H9 (cell line): ENCODE results near the gene ARID1B. TPM values are rescaled to one million over a fixed set of nuclear protein-coding genes. Genes with fewer than 3 reads are reported as not detected.

ENCODE experiments used
- DNase-seq: peaks from one replicate; pipeline ENCODE4 v3.0.0-alpha.2; 2017
- H2AFZ ChIP-seq: one replicate; pipeline ENCODE4 v1.6.1; 2013; ENCODE audit warnings: mild to moderate bottlenecking, low read length, control low read depth, moderate library complexity
- H2AK5ac ChIP-seq: 2 replicates; pipeline ENCODE4 v1.6.1; 2013; ENCODE audit warnings: low read length, control low read depth, mixed read lengths; ENCODE audit not compliant: insufficient read length
- H2BK120ac ChIP-seq: one replicate; pipeline ENCODE4 v1.6.1; 2013; ENCODE audit warnings: low read depth, mild to moderate bottlenecking, low read length, control low read depth, inconsistent platforms; ENCODE audit not compliant: poor library complexity, severe bottlenecking
- H2BK12ac ChIP-seq: 2 replicates; pipeline ENCODE4 v1.6.1; 2013; ENCODE audit warnings: low read length, control low read depth, mixed read lengths, low read depth; ENCODE audit not compliant: insufficient read length
- H2BK15ac ChIP-seq: 2 replicates; pipeline ENCODE4 v1.6.1; 2013; ENCODE audit warnings: low read depth, low read length, control low read depth
- H2BK20ac ChIP-seq: one replicate; pipeline ENCODE4 v1.6.1; 2013; ENCODE audit warnings: low read depth, mild to moderate bottlenecking, low read length, control low read depth, inconsistent platforms; ENCODE audit not compliant: poor library complexity, severe bottlenecking
- H2BK5ac ChIP-seq: 2 replicates; pipeline ENCODE4 v1.6.1; 2013; ENCODE audit warnings: low read length, control low read depth, mixed read lengths; ENCODE audit not compliant: insufficient read length
- H3K14ac ChIP-seq: 2 replicates; pipeline ENCODE4 v1.6.1; 2013; ENCODE audit warnings: low read length, control low read depth; ENCODE audit not compliant: insufficient read depth
- H3K18ac ChIP-seq: 2 replicates; pipeline ENCODE4 v1.6.1; 2013; ENCODE audit warnings: low read depth, mild to moderate bottlenecking, mixed read lengths, low read length, control low read depth; ENCODE audit not compliant: insufficient read length
- H3K23ac ChIP-seq: 2 replicates; pipeline ENCODE4 v1.6.1; 2013; ENCODE audit warnings: low read length, control low read depth, mixed read lengths, low read depth; ENCODE audit not compliant: insufficient read length
- H3K23me2 ChIP-seq: 2 replicates; pipeline ENCODE4 v1.6.1; 2013; ENCODE audit warnings: low read depth, mild to moderate bottlenecking, mixed read lengths, low read length, control low read depth; ENCODE audit not compliant: insufficient read length, poor library complexity, severe bottlenecking
- H3K27ac ChIP-seq: 2 replicates; pipeline ENCODE4 v1.5.1; 2013; ENCODE audit warnings: low read length, control low read depth, mixed read lengths, low read depth; ENCODE audit not compliant: insufficient read length
- H3K27me3 ChIP-seq: 2 replicates; pipeline ENCODE4 v1.6.1; 2013; ENCODE audit warnings: low read length, control low read depth, inconsistent platforms; ENCODE audit not compliant: insufficient read depth
- H3K4ac ChIP-seq: 2 replicates; pipeline ENCODE4 v1.6.1; 2013; ENCODE audit warnings: low read depth, mild to moderate bottlenecking, control low read depth, inconsistent platforms, low read length, moderate library complexity
- H3K4me1 ChIP-seq: 2 replicates; pipeline ENCODE4 v1.6.1; 2013; ENCODE audit warnings: low read length, control low read depth, inconsistent platforms; ENCODE audit not compliant: insufficient read depth
- H3K4me2 ChIP-seq: 2 replicates; pipeline ENCODE4 v1.6.1; 2013; ENCODE audit warnings: low read length, control low read depth, mixed read lengths; ENCODE audit not compliant: insufficient read length, insufficient read depth
- H3K56ac ChIP-seq: 2 replicates; pipeline ENCODE4 v1.6.1; 2013; ENCODE audit warnings: low read depth, mild to moderate bottlenecking, mixed read lengths, low read length, control low read depth; ENCODE audit not compliant: insufficient read length
- H3K79me1 ChIP-seq: 2 replicates; pipeline ENCODE4 v1.6.1; 2013; ENCODE audit warnings: low read depth, mild to moderate bottlenecking, moderate library complexity, low read length, control low read depth, inconsistent platforms; ENCODE audit not compliant: insufficient read depth, poor library complexity, severe bottlenecking
- H3K79me2 ChIP-seq: 2 replicates; pipeline ENCODE4 v1.6.1; 2013; ENCODE audit warnings: low read length, control low read depth, inconsistent platforms; ENCODE audit not compliant: insufficient read depth
- H3K9ac ChIP-seq: 2 replicates; pipeline ENCODE4 v1.6.1; 2013; ENCODE audit warnings: low read length, control low read depth, mixed read lengths; ENCODE audit not compliant: insufficient read length; ENCODE audit errors: extremely low read depth
- H3K9me3 ChIP-seq: one replicate; pipeline ENCODE4 v1.6.1; 2013; ENCODE audit warnings: low read depth, low read length, inconsistent platforms; ENCODE audit not compliant: control insufficient read depth
- H3T11ph ChIP-seq: one replicate; pipeline ENCODE4 v1.6.1; 2013; ENCODE audit warnings: mild to moderate bottlenecking, low read length, control low read depth, inconsistent platforms
- H4K20me1 ChIP-seq: one replicate; pipeline ENCODE4 v1.6.1; 2013; ENCODE audit not compliant: control insufficient read depth, insufficient read length, insufficient read depth
- H4K5ac ChIP-seq: 2 replicates; pipeline ENCODE4 v1.6.1; 2013; ENCODE audit warnings: low read depth, mild to moderate bottlenecking, mixed read lengths, low read length, control low read depth; ENCODE audit not compliant: insufficient read length
- H4K8ac ChIP-seq: replicated peaks from 2 replicates; pipeline ENCODE4 v1.6.1; 2013; ENCODE audit warnings: low read length, control low read depth, mixed read lengths, low read depth; ENCODE audit not compliant: insufficient read length
- H4K91ac ChIP-seq: 2 replicates; pipeline ENCODE4 v1.6.1; 2013; ENCODE audit warnings: low read depth, mild to moderate bottlenecking, moderate library complexity, mixed read lengths, low read length, control low read depth; ENCODE audit not compliant: insufficient read length
- H3K27ac Mint-ChIP-seq, 3 experiments: 2 replicates in 2 of 3; 3 replicates in 1 of 3; pipeline ENCODE4 v1.8.0; 2020 to 2021; ENCODE audit warnings: mixed read lengths in 3 of 3, mild to moderate bottlenecking in 1 of 3, moderate library complexity in 1 of 3
- H3K27me3 Mint-ChIP-seq: 2 replicates; pipeline ENCODE4 v1.8.0; 2021; ENCODE audit warnings: low read depth, mild to moderate bottlenecking, moderate library complexity, mixed read lengths
- H3K36me3 Mint-ChIP-seq, 3 experiments: 2 replicates in 2 of 3; 3 replicates in 1 of 3; pipeline ENCODE4 v1.8.0; 2020 to 2021; ENCODE audit warnings: low read depth in 3 of 3, mixed read lengths in 3 of 3; ENCODE audit not compliant: insufficient read depth in 1 of 3
- H3K4me1 Mint-ChIP-seq, 2 experiments: 2 replicates each; pipeline ENCODE4 v1.8.0; 2020; ENCODE audit warnings: mixed read lengths in 2 of 2
- H3K4me3 Mint-ChIP-seq, 2 experiments: 2 replicates in 1 of 2; 3 replicates in 1 of 2; pipeline ENCODE4 v1.8.0; 2020 to 2021; ENCODE audit warnings: mild to moderate bottlenecking in 2 of 2, mixed read lengths in 2 of 2, moderate library complexity in 1 of 2
- H3K9me3 Mint-ChIP-seq, 2 experiments: 2 replicates in 1 of 2; 3 replicates in 1 of 2; pipeline ENCODE4 v1.8.0; 2020; ENCODE audit warnings: mild to moderate bottlenecking in 2 of 2, mixed read lengths in 2 of 2, moderate library complexity in 1 of 2
- WGBS: extraction: QIAGEN DNeasy Blood & Tissue Kit; methylation state at CpG from one replicate; pipeline ENCODE4 v1.1.7; 2013; ENCODE audit warnings: missing lambda C conversion rate, low lambda C conversion rate, mixed read lengths; ENCODE audit not compliant: insufficient read length; ENCODE audit errors: extremely low coverage; 5-methylcytosine and 5-hydroxymethylcytosine counted together
- total RNA-seq: library from RNA; stranded (reverse); gene quantifications from 2 replicates; pipeline ENCODE4 v1.2.1, GENCODE V29; 2021
- TF ChIP-seq, protein P1 (sequence below): fragments of 200-600 bp; sonication (generic); conservative IDR thresholded peaks from 3 replicates; pipeline ENCODE4 v1.8.0; 2021; ENCODE audit warnings: antibody characterized with exemption, mild to moderate bottlenecking

ARID1B gene
- total RNA-seq, 1 experiment from 2014 or later, result 88.2 TPM

DNA sequence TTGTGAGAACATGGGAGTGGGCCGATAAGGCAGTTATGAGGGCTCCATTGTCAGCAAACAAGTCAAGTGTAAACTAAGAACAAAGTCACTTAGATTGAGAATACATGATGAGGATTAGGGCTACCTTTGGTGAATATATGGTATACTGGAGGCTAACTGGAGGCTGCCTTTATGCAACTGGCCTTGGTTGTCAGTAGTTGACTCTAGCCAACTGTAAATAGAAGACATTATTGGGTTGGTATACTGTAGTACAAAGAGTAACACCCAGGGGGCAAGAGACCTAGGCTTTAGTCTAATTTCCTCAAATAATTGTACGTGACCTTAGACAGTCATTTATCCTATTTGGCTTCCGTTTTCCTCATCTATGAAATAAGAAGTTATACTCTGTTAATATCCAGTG, 235.2 kb downstream of the ARID1B start:
- H3K14ac ChIP-seq, result no peak overlapping the region
- no peak overlapping the region for H3K27ac Mint-ChIP-seq
- no peak overlapping the region for H3T11ph ChIP-seq
- H3K4ac ChIP-seq, result no peak overlapping the region
- H3K79me2 ChIP-seq, result peaks cover 7% of the 10 kb centered on the region; the same call in 1 of the 2 replicates
- H4K20me1 ChIP-seq, result no peaks in the 10 kb centered on the region
- H2BK15ac ChIP-seq, result no peak overlapping the region
- peaks cover 0 to 5% of the 10 kb centered on the region in 2 experiments; a peak in 2 of 5 replicates for H3K9me3 Mint-ChIP-seq
- no peak overlapping the region for H2AFZ ChIP-seq
- H3K9me3 ChIP-seq, result no peaks in the 10 kb centered on the region
- TF ChIP-seq, protein P1, sequence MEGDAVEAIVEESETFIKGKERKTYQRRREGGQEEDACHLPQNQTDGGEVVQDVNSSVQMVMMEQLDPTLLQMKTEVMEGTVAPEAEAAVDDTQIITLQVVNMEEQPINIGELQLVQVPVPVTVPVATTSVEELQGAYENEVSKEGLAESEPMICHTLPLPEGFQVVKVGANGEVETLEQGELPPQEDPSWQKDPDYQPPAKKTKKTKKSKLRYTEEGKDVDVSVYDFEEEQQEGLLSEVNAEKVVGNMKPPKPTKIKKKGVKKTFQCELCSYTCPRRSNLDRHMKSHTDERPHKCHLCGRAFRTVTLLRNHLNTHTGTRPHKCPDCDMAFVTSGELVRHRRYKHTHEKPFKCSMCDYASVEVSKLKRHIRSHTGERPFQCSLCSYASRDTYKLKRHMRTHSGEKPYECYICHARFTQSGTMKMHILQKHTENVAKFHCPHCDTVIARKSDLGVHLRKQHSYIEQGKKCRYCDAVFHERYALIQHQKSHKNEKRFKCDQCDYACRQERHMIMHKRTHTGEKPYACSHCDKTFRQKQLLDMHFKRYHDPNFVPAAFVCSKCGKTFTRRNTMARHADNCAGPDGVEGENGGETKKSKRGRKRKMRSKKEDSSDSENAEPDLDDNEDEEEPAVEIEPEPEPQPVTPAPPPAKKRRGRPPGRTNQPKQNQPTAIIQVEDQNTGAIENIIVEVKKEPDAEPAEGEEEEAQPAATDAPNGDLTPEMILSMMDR, result no peak; the same call in 2 of the 3 replicates
- H4K5ac ChIP-seq, result no peak overlapping the region
- no peak overlapping the region for H3K4me2 ChIP-seq
- H3K36me3 Mint-ChIP-seq, result peaks cover 0 to 5% (median 0%) of the 10 kb centered on the region in 3 experiments; a peak in 1 of 7 replicates
- no peak overlapping the region for H2BK12ac ChIP-seq
- no peak overlapping the region for H4K91ac ChIP-seq
- no peak overlapping the region for H4K8ac ChIP-seq
- H3K27me3 ChIP-seq, result no peaks in the 10 kb centered on the region
- no peaks in the 10 kb centered on the region for H3K27me3 Mint-ChIP-seq
- no peak overlapping the region for H3K9ac ChIP-seq
- H3K79me1 ChIP-seq, result no peaks in the 10 kb centered on the region
- no CpG with 5 or more reads among the region's 3 CpGs for WGBS
- H2BK5ac ChIP-seq, result no peak overlapping the region
- H3K18ac ChIP-seq, result no peak overlapping the region
- no peak overlapping the region for H2BK20ac ChIP-seq
- H3K23me2 ChIP-seq, result no peaks in the 10 kb centered on the region
- H3K56ac ChIP-seq, result no peak overlapping the region
- H2AK5ac ChIP-seq, result no peak overlapping the region
- no peak overlapping the region for H2BK120ac ChIP-seq
- peaks cover 2% of the 10 kb centered on the region; the same call in 1 of the 2 replicates for H3K4me1 ChIP-seq
- no peak overlapping the region for H3K23ac ChIP-seq
- H3K4me1 Mint-ChIP-seq, result peaks cover 34 to 39% of the 10 kb centered on the region in 2 experiments
- no peak overlapping the region for H3K4me3 Mint-ChIP-seq
- no peak for DNase-seq
- no peak overlapping the region for H3K27ac ChIP-seq
